Peyer's patch (tissue), 4 donors: ENCODE results near the gene ALB. TPM values are rescaled to one million over a fixed set of nuclear protein-coding genes. Genes with fewer than 3 reads are reported as not detected.
A peak's percentile ranks its signal among the peaks of the same experiment; 100 is the strongest.
"Not testable (repeated sequence)": the region's sequence is repeated elsewhere in the genome, so short reads cannot be mapped to it uniquely, and the experiment has no call there.

Source experiments
- DNase-seq, 3 donors: peaks; one replicate each; pipeline ENCODE4 v3.0.0-alpha.2; 2017 to 2019
- H3K27ac ChIP-seq, 4 donors: fragments of 200-600 bp; sonication (generic); one replicate each; pipeline ENCODE4 v1.5.1; 2016 to 2019
- H3K27me3 ChIP-seq, 2 donors: fragments of 200-600 bp; sonication (generic); one replicate each; pipeline ENCODE4 v1.5.1; 2019
- H3K36me3 ChIP-seq, 3 donors: fragments of 200-600 bp; sonication (generic); one replicate each; pipeline ENCODE4 v1.5.1; 2016 to 2019
- H3K4me1 ChIP-seq, 4 donors: fragments of 200-600 bp; sonication (generic); one replicate each; pipeline ENCODE4 v1.5.1; 2016 to 2019
- H3K4me3 ChIP-seq, 4 donors: fragments of 200-600 bp; sonication (generic); 1 replicate in 3 of 4; 2 replicates in 1 of 4; pipeline ENCODE4 v1.5.1; 2016 to 2019; ENCODE audit warnings: mild to moderate bottlenecking in 1 of 4
- H3K9me3 ChIP-seq, 4 donors: fragments of 200-600 bp; sonication (generic); one replicate each; pipeline ENCODE4 v1.5.1; 2016 to 2019; ENCODE audit warnings: mild to moderate bottlenecking in 1 of 4
- CTCF ChIP-seq, 6 experiments: fragments of 450-650 bp in 4 of 6; fragments of 200-600 bp in 2 of 6; sonication (generic) in 1 of 6; IDR thresholded peaks; one replicate each; pipeline ENCODE4 v1.5.1; 2017 to 2019; ENCODE audit warnings: antibody characterized with exemption in 6 of 6, mild to moderate bottlenecking in 3 of 6, moderate library complexity in 1 of 6
- POLR2A ChIP-seq, 2 donors: fragments of 450-650 bp; IDR thresholded peaks; one replicate each; pipeline ENCODE4 v1.5.1; 2017; ENCODE audit warnings: antibody characterized with exemption in 2 of 2, mild to moderate bottlenecking in 2 of 2, moderate library complexity in 2 of 2
- total RNA-seq, 4 donors: library from RNA; depleted of rRNA; stranded (reverse); fragments of >200 nt; gene quantifications; one replicate each; pipeline ENCODE4 v1.1.0, GENCODE V29; 2016

ALB gene
- 1 to 10 TPM in 1 of 4 donors, under 1 TPM in 1, not detected in 2; 0.66 to 2.5 TPM for total RNA-seq

- H3K27me3 ChIP-seq, result no peaks in the 10 kb centered on the region
- H3K27ac ChIP-seq, result no peak within 1 kb of the TSS
- TF ChIP-seq CTCF (IDR thresholded peaks at IDR 0.05) (no peak), POLR2A (IDR thresholded peaks at IDR 0.05) (no peak)
- H3K4me1 ChIP-seq, result no peaks in the 10 kb centered on the region
- no peaks in the 10 kb centered on the region for H3K9me3 ChIP-seq
- H3K36me3 ChIP-seq, result no peaks in the 10 kb centered on the region
- H3K4me3 ChIP-seq, result peak within 1 kb of the TSS in 1 of 4 donors; percentile 13
- DNase-seq, result no peak
These were observed at the start of gene ALB for GRCh38 chr4:73404042-73404441. ALB (plus strand) TSS chr4:73404287; CDS start chr4:73404328, 41 bp downstream.

- DNase-seq, H3K36me3 ChIP-seq, H3K27me3 ChIP-seq, H3K4me3 ChIP-seq, H3K9me3 ChIP-seq, H3K4me1 ChIP-seq, H3K27ac ChIP-seq: not testable (repeated sequence)
These were observed 46.9 kb upstream of the ALB start for GRCh38 chr4:73357174-73357573.

- H3K4me1 ChIP-seq, H3K4me3 ChIP-seq, H3K27ac ChIP-seq, H3K27me3 ChIP-seq, DNase-seq, H3K9me3 ChIP-seq, H3K36me3 ChIP-seq: not testable (repeated sequence)
These were observed 34.4 kb upstream of the ALB start for GRCh38 chr4:73369506-73370199.

GRCh38 chr4:73375328-73375741 lies 28.8 kb upstream of the ALB start:
- Histone ChIP-seq H3K4me1 (no peaks in the 10 kb centered on the region), H3K9me3 (no peaks in the 10 kb centered on the region), H3K27me3 (no peaks in the 10 kb centered on the region), H3K4me3 (no peak overlapping the region), H3K36me3 (no peaks in the 10 kb centered on the region), H3K27ac (no peak overlapping the region)
- DNase-seq, result no peak
- TF ChIP-seq POLR2A (IDR thresholded peaks at IDR 0.05), result no peak
- no peak for TF ChIP-seq CTCF (IDR thresholded peaks at IDR 0.05)

GRCh38 chr4:73376251-73376650 lies 27.8 kb upstream of the ALB start:
- no peaks in the 10 kb centered on the region for H3K9me3 ChIP-seq
- no peaks in the 10 kb centered on the region for H3K36me3 ChIP-seq
- DNase-seq, result no peak
- no peaks in the 10 kb centered on the region for H3K4me1 ChIP-seq
- H3K27me3 ChIP-seq, result no peaks in the 10 kb centered on the region
- TF ChIP-seq CTCF (IDR thresholded peaks at IDR 0.05) (no peak), POLR2A (IDR thresholded peaks at IDR 0.05) (no peak)
- H3K27ac ChIP-seq, result no peak overlapping the region
- no peak overlapping the region for H3K4me3 ChIP-seq

- TF ChIP-seq CTCF (IDR thresholded peaks at IDR 0.05), result no peak
- TF ChIP-seq POLR2A (IDR thresholded peaks at IDR 0.05), result no peak
- Histone ChIP-seq H3K9me3 (no peaks in the 10 kb centered on the region), H3K27ac (no peak overlapping the region), H3K4me3 (no peak overlapping the region), H3K36me3 (no peaks in the 10 kb centered on the region), H3K27me3 (no peaks in the 10 kb centered on the region), H3K4me1 (no peaks in the 10 kb centered on the region)
- no peak for DNase-seq
These were observed 27.1 kb upstream of the ALB start for GRCh38 chr4:73376976-73377375.

GRCh38 chr4:73378887-73379286 lies 25.2 kb upstream of the ALB start:
- no peak overlapping the region for H3K27ac ChIP-seq
- no peak overlapping the region for H3K4me3 ChIP-seq
- no peaks in the 10 kb centered on the region for H3K9me3 ChIP-seq
- no peaks in the 10 kb centered on the region for H3K36me3 ChIP-seq
- no peak for DNase-seq
- no peaks in the 10 kb centered on the region for H3K4me1 ChIP-seq
- TF ChIP-seq CTCF (IDR thresholded peaks at IDR 0.05), result no peak
- no peak for TF ChIP-seq POLR2A (IDR thresholded peaks at IDR 0.05)
- H3K27me3 ChIP-seq, result no peaks in the 10 kb centered on the region
